ENCODE measurements around the gene DNAAF2. TPM values are rescaled to one million over a fixed set of nuclear protein-coding genes. Genes with fewer than 3 reads are reported as not detected.

The DNAAF2 gene
- total and polyA plus RNA-seq, 2 of the 13 experiments (the other 11 are each of a cell fraction or from before 2014, with no cell fraction given) = 6.1 to 13.6 TPM

DNA sequence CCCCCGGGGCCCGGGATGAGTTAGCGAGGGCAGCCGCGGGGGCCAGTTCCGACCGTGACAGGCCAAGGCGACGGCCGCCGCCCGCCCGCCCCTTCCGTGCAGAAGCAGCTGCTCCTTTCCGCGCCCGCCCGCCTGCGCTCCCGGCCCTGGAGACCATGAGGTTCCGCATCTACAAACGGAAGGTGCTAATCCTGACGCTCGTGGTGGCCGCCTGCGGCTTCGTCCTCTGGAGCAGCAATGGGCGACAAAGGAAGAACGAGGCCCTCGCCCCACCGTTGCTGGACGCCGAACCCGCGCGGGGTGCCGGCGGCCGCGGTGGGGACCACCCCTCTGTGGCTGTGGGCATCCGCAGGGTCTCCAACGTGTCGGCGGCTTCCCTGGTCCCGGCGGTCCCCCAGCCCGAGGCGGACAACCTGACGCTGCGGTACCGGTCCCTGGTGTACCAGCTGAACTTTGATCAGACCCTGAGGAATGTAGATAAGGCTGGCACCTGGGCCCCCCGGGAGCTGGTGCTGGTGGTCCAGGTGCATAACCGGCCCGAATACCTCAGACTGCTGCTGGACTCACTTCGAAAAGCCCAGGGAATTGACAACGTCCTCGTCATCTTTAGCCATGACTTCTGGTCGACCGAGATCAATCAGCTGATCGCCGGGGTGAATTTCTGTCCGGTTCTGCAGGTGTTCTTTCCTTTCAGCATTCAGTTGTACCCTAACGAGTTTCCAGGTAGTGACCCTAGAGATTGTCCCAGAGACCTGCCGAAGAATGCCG, 13.7 kb downstream of the DNAAF2 start (continued):
- TF ChIP-seq TCF12 (IDR thresholded peaks at IDR 0.05) (no peak), TCF12 (CRISPR knock-in tag; IDR thresholded peaks at IDR 0.05) (no peak), GLI4 (CRISPR knock-in tag; IDR thresholded peaks at IDR 0.05; ENCODE audit: borderline replicate concordance) (peak; percentile 42; the same call in 1 of the 2 replicates), ZFP36L1 (CRISPR knock-in tag; IDR thresholded peaks at IDR 0.05) (peak; percentile 77; the same call in 1 of the 2 replicates), SIX4 (CRISPR knock-in tag; IDR thresholded peaks at IDR 0.05) (0 out of 2 replicates have a peak, but pooled peaks have one; percentile 2), FOXP1 (IDR thresholded peaks at IDR 0.05) (no peak), FOXP1 (CRISPR knock-in tag; IDR thresholded peaks at IDR 0.05) (no peak), RBFOX2 (IDR thresholded peaks at IDR 0.05; ENCODE audit: low read depth, low read length) (peak; percentile 17; the same call in 1 of the 2 replicates), NCOA2 (CRISPR knock-in tag; IDR thresholded peaks at IDR 0.05) (no peak), POLR2A (IDR thresholded peaks at IDR 0.05; ENCODE audit: insufficient read depth in 1 of 2, low read depth in 2 of 2, low read length in 2 of 2) (peak in 1 of 2 experiments; percentile 52; a peak in 1 of 4 replicates), ZNF234 (CRISPR knock-in tag; conservative IDR thresholded peaks at IDR 0.05) (peak; percentile 5; the same call in 1 of the 2 replicates), ZBTB39 (CRISPR knock-in tag; IDR thresholded peaks at IDR 0.05) (no peak), BRF2 (CRISPR knock-in tag; IDR thresholded peaks at IDR 0.05) (peak; percentile 20; the same call in 1 of the 2 replicates), ZC3H13 (CRISPR knock-in tag; IDR thresholded peaks at IDR 0.05) (peak; percentile 56; the same call in 1 of the 2 replicates), ZNF800 (CRISPR knock-in tag; IDR thresholded peaks at IDR 0.05) (peak; percentile 29; the same call in 1 of the 2 replicates), SOX6 (IDR thresholded peaks at IDR 0.05) (no peak), SOX6 (CRISPR knock-in tag; IDR thresholded peaks at IDR 0.05) (0 out of 2 replicates have a peak, but pooled peaks have one; percentile 1), KAT7 (CRISPR knock-in tag; IDR thresholded peaks at IDR 0.05; ENCODE audit: borderline replicate concordance) (peak; percentile 86; the same call in 1 of the 2 replicates)
- TF ChIP-seq, protein P1, sequence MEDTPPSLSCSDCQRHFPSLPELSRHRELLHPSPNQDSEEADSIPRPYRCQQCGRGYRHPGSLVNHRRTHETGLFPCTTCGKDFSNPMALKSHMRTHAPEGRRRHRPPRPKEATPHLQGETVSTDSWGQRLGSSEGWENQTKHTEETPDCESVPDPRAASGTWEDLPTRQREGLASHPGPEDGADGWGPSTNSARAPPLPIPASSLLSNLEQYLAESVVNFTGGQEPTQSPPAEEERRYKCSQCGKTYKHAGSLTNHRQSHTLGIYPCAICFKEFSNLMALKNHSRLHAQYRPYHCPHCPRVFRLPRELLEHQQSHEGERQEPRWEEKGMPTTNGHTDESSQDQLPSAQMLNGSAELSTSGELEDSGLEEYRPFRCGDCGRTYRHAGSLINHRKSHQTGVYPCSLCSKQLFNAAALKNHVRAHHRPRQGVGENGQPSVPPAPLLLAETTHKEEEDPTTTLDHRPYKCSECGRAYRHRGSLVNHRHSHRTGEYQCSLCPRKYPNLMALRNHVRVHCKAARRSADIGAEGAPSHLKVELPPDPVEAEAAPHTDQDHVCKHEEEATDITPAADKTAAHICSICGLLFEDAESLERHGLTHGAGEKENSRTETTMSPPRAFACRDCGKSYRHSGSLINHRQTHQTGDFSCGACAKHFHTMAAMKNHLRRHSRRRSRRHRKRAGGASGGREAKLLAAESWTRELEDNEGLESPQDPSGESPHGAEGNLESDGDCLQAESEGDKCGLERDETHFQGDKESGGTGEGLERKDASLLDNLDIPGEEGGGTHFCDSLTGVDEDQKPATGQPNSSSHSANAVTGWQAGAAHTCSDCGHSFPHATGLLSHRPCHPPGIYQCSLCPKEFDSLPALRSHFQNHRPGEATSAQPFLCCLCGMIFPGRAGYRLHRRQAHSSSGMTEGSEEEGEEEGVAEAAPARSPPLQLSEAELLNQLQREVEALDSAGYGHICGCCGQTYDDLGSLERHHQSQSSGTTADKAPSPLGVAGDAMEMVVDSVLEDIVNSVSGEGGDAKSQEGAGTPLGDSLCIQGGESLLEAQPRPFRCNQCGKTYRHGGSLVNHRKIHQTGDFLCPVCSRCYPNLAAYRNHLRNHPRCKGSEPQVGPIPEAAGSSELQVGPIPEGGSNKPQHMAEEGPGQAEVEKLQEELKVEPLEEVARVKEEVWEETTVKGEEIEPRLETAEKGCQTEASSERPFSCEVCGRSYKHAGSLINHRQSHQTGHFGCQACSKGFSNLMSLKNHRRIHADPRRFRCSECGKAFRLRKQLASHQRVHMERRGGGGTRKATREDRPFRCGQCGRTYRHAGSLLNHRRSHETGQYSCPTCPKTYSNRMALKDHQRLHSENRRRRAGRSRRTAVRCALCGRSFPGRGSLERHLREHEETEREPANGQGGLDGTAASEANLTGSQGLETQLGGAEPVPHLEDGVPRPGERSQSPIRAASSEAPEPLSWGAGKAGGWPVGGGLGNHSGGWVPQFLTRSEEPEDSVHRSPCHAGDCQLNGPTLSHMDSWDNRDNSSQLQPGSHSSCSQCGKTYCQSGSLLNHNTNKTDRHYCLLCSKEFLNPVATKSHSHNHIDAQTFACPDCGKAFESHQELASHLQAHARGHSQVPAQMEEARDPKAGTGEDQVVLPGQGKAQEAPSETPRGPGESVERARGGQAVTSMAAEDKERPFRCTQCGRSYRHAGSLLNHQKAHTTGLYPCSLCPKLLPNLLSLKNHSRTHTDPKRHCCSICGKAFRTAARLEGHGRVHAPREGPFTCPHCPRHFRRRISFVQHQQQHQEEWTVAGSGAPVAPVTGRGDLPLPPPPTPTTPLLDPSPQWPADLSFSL (CRISPR knock-in tag; IDR thresholded peaks at IDR 0.05) = no peak
